Stimulated activated CD4-positive, alpha-beta T cell treated with anti-CD3 and anti-CD28 coated beads, Interleukin-1b, Interleukin-23, amount 100 ng/mL, for 48 hours (primary cell): ENCODE results near the gene APELA.
"Not testable (repeated sequence)": the region's sequence is repeated elsewhere in the genome, so short reads cannot be mapped to it uniquely, and the experiment has no call there.

ENCODE experiments used
- DNase-seq: peaks from one replicate; pipeline ENCODE4 v3.0.0-alpha.2; 2020

Gene APELA

DNA sequence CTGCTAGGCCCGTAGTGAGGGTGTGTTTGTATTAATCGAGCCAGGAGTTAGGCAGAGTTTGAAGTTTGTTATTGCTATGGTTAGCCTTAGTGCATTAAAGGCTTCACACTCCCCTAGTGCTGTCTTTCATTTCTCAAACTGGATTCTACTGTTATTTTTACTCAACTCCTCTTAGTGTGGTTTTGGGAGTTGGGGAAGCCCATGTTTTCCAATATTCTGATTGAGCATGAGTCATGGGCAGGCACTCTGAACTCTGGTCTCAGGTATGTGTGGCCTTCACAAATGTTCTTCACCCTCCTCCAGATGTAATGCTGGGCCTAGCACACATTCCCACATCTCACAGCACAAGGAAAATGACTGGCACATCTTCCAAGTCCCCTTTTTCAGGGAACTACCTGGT is 50.1 kb downstream of the APELA start:
- not testable (repeated sequence) for DNase-seq

- no peak for DNase-seq
These were observed 53.7 kb downstream of the APELA start for GRCh38 chr4:164930647-164931046.

DNA sequence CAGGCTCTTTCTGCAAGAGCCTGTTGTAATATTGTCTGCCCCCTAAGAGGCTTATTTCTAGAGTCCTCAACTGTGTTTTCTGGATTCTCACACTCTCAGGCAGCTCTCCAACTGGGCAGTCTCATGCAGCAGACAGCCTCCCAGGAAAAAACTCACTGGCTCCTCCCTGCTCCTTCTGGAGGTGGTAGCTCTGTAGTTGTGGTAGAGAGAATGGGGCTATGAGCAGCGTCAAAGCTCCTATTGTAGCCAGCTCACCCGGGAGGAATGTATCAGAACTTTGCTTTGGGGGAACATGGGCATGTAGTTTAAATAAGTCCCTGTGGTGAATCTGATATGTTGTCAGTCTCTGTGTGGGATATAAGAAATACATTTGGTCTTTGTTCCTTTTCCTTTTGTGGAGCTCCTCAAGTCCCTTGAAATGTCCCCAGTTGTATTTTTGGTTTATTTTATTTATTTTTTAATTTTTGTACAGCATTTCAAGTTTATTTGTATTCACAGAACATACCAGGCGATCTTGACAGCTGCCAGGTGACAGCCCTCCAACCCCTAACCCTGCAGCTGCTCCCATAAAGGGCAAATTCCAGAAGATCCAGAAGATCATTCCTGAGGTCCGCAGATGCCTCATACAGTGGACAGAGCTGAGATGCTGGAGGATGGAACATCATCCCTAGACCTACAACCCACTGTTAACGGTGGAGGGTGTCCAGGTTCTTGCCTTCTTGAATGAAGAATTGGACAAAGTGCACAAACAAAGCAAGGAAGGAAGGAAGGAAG is 54.8 kb downstream of the APELA start:
- no peak for DNase-seq

- no peak for DNase-seq
These were observed 56.3 kb downstream of the APELA start for GRCh38 chr4:164933244-164933643.

DNA sequence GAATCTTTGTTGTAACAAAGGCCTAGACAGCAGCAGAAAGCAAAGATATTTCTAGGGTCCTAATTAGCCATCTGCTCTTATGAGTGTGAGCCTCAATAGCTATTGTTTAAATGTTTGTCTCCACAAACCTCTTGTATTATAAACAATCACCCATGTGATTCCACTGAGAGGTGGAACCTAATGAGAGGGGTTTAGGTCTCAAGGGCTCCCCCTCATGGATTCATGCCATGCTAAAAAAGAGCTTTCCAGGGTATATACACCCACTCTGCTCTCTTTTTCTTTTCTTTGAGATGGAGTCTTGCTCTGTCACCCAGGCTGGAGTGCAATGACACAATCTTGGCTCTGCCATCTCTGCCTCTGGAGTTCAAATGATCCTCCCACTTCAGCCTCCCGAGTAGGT is 58.4 kb downstream of the APELA start:
- DNase-seq = no peak

DNA sequence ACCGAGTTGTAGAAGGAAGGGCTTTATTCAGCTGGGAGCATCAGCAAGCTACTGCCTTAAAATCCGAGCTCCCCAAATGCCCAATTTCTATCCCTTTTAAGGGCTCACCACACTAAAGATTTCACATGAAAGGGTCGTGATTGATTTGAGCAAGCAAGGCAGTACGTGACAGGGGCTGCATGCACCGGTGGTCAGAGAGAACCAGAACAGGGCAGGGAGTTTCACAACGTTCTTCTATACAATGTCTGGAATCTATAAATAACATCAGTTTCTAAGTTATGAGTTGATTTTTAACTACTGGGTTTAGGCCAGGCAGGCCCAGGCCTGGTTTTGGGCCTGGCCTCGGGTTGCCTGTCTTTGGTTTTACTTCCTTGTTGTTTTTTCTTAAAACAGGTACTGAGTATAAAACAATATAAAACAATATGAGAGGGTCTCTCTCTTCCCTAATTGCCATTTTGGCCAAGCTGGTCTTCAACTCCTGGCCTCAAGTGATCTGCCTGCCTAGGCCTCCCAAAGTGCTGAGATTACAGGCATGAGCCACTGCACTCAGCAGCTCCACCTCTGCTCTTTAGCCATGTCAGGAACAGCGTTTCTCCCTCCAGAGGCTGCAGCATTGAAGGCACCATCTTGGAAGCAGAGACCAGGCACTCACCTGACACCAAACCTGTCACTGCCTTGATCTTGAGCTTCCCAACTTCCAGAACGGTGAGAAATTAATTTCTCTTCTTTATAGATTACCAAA is 59.1 kb downstream of the APELA start:
- not testable (repeated sequence) for DNase-seq

DNA sequence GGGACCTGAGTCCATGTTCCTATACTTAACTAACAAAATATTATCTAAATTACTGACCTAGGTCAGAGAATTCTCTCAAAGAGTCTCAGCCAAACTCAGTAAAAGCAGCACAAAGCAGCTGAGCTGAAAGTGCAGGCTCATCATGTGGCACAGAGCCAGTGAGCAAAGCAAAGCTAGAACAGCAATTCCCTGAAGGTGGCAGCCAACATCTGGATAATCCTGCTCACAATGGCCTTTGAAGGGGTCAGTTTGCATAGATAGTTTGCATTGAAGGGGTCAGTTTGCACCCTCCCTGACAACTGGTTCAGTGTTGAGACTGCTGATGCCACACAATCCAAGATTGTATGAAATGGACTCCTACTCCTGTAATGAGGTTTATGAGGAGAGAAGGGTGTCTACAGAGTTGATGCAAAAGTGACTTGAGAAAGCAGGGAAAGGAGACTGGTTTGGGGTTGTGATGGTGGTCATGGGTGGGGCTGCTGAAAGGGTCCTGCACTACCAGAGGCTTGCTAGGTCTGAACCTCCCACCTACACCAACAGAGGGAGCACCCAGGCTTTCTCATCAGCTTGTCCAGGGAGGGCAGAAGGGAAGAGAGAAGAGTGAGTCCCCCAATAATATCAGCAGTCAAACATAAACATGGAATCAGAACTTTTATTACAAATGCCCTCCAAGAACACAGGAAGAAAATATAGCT is 60.7 kb downstream of the APELA start:
- DNase-seq = no peak

DNA sequence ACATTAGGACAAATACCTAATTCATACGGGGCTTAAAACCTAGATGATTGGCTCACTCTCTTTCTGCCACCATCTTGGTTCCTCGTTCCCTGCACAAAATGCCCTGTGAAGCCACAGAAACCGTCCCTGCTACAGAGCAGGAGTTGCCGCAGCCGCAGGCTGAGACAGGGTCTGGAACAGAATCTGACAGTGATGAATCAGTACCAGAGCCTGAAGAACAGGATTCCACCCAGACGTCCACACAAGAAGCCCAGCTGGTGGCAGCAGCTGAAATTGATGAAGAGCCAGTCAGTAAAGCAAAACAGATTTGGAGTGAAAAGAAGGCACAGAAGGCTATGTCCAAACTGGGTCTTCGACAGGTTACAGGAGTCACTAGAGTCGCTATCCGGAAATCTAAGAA is 66.2 kb downstream of the APELA start:
- DNase-seq = no peak

GRCh38 chr4:164945146-164945545 is 68.2 kb downstream of the APELA start:
- no peak for DNase-seq

DNA sequence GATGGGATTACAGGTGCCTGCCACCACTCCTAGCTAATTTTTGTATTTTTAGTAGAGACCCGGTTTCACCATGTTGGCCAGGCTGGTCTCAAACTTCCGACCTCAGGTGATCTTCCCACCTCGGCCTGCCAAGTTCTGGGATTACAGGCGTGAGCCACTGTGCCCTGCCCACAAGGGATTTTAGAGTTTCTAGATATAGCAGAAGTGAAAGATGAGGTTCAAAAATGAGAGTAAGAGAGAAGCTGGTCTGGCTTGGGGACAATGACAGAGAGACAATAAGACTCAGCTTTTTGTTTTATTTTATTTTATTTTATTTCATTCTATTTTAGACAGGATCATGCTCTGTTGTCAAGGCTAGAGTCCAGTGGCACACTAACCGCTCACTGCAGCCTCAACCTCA is 69.8 kb downstream of the APELA start:
- DNase-seq = no peak
